Activated CD4-positive, alpha-beta T cell treated with anti-CD3 and anti-CD28 coated beads, Interleukin-2, amount 50 U/mL, for 16 hours (primary cell): ENCODE data around the gene UBN1.

Experiments used
- DNase-seq: peaks from one replicate; pipeline ENCODE4 v3.0.0-alpha.2; 2020

The UBN1 gene, protein sequence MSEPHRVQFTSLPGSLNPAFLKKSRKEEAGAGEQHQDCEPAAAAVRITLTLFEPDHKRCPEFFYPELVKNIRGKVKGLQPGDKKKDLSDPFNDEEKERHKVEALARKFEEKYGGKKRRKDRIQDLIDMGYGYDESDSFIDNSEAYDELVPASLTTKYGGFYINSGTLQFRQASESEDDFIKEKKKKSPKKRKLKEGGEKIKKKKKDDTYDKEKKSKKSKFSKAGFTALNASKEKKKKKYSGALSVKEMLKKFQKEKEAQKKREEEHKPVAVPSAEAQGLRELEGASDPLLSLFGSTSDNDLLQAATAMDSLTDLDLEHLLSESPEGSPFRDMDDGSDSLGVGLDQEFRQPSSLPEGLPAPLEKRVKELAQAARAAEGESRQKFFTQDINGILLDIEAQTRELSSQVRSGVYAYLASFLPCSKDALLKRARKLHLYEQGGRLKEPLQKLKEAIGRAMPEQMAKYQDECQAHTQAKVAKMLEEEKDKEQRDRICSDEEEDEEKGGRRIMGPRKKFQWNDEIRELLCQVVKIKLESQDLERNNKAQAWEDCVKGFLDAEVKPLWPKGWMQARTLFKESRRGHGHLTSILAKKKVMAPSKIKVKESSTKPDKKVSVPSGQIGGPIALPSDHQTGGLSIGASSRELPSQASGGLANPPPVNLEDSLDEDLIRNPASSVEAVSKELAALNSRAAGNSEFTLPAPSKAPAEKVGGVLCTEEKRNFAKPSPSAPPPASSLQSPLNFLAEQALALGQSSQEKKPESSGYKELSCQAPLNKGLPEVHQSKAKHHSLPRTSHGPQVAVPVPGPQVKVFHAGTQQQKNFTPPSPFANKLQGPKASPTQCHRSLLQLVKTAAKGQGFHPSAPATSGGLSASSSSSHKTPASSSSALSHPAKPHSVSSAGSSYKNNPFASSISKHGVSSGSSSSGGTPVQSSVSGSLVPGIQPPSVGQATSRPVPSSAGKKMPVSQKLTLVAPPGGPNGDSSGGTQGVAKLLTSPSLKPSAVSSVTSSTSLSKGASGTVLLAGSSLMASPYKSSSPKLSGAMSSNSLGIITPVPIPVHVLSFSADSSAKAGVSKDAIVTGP (N-terminal part only)

DNA sequence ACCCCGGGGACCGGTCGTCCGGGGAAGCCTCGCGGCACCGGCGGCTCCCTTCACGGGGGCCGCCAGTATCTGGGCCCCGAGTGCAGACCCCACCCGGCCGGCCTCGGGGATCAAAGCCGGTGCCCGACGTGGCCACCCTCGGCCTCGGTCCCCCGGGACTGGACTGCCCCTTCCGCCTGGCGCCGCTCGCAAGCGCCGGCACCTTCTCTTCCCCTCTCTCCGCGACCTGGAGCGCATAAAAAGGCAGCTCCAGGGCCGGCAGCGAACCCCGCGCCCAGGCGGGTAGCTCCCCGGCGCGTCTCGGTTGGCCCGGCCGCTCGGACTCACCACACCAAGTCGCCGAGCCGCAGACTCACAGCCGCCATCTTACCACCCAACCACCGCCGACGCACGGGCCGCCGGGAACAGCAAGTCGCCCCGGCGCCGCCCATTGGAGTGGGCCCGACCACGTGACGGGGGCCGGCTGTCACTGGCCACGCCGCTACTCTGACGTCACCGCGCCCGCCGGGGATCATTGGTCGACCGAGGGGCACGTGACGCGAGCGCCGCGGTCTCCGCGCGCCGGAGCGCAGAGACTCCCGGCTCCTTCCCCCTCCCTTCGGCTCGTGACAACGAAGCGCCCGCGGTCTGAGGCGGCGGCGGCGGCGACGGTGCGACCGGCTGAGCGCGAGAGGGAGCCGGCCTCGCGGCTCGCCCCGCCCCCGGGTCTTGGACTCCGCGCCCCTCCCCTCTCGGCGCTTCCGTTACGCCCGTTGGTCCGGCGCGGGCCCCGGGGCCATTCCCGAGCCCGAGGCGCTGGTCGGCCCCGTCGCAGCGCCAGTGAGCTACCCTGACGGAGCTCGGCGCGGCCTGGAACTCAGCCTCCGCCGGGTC, at the start of gene UBN1, which contains the start of gene GLYR1:
UBN1 (plus strand) TSS at position 581 of the 873 bp plus-strand sequence. CDS start 5,437 bp downstream, outside the sequence.
GLYR1 (minus strand) TSS at position 388 of the 873 bp plus-strand sequence; CDS start at position 365, 23 bp downstream.
- peak; percentile 99 for DNase-seq

- no peak for DNase-seq
Measured at GRCh38 chr16:4797805-4798252, 49.5 kb upstream of the UBN1 start.

DNA sequence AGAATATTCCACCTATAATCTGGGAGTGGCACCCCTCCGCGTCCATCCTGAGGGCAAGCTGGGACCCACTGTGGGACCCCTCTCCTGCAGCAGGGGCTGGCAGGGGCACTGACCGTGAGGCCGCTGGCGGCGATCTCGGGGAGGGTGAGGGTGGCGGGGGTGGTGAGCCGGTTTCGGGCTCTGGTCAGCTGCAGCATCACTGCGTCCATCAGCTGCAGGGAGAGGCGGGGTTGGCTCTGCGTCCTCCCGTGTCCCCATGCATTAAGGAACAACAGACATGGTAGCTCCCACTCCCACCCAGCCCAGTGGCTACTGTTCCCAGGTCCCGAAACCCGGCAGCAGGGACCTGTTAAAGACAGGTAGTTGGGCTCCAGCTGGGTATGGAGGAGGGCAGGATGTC, 48.8 kb upstream of the UBN1 start:
- no peak for DNase-seq

DNA sequence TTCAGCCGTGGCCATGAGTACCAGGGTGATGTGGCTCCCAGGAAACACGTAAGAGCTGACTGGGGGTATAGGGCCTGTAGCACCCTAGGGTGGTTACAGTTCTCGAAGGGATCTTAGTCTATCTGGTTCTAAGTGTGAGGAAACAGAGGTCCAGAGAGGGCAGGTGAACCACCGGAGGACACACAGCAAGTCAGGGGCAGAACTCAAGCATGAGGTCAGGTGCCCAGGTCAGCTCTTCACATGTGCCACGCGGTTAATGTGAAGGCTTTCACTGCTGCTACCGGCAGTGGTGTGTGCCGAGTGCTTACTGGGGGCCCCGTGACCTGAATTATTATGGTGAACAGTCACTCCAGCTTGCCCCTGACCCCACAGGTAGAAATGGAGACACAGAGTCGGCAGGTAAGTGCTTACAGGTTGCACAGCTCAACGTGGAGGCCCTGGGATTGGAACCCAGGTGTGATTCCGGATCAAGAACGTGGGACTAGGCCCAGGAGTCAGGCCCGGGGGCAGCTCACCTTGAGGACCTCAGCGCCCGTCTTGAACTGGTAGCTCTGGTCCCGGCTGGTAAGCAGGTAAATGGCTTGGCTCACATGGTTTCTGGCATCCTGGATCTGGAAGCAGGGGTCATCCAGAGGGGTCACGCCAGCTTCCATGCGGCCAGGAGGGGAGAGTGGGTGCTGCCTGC, 48.0 kb upstream of the UBN1 start:
- DNase-seq: no peak

- no peak for DNase-seq
Measured at GRCh38 chr16:4800290-4801041, 46.8 kb upstream of the UBN1 start.

DNA sequence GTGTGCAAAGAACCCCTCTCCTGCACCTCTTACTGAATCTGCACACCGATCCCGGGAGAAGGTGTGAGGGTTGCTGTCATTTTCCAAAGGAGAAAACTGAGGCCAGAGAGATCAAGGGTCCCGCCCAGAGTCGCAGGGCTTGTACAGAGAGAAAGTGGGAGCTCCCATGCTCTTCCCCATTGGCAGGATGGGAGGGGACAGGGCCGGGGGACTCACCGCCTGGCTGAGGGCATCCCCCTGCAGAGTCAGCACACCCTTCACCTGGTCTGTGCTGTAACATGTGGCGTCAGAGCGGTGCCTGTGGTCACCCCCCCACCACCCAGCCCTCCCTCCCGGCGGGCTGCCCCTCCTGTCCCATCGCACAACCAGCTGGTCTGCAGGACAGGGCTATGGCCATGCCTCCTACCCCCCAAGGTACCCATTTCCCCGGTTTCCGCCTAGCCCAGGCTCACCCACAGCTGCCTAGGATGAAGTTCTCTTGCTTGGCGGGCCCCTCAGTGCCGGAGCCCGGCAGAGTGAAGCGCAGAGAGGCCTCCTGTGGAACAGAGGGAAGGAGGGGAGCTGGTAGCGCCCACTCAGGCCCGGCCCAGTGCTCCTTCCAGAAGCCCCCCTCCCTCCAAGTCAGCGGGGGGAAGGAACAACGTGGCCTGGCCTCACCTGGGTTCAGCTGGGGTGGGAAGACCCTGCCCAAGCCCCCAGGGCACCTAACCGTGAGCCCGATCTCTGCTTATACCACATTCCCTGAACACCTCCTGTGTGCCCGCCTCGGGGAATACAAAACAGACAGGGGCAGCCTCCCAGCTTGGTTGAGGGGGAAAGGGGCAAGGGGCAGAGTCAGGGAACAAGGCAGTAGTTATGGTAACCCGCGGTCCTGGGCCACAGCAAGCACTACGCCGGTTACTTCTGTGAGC, 46.0 kb upstream of the UBN1 start:
- DNase-seq: no peak

- DNase-seq: peak; percentile 70
Measured at GRCh38 chr16:4801962-4802658, 45.2 kb upstream of the UBN1 start, which contains the start of gene ROGDI. Gene ROGDI, minus strand, starts transcription at chr16:4802633. Its CDS starts 62 bp downstream, at chr16:4802571.

DNA sequence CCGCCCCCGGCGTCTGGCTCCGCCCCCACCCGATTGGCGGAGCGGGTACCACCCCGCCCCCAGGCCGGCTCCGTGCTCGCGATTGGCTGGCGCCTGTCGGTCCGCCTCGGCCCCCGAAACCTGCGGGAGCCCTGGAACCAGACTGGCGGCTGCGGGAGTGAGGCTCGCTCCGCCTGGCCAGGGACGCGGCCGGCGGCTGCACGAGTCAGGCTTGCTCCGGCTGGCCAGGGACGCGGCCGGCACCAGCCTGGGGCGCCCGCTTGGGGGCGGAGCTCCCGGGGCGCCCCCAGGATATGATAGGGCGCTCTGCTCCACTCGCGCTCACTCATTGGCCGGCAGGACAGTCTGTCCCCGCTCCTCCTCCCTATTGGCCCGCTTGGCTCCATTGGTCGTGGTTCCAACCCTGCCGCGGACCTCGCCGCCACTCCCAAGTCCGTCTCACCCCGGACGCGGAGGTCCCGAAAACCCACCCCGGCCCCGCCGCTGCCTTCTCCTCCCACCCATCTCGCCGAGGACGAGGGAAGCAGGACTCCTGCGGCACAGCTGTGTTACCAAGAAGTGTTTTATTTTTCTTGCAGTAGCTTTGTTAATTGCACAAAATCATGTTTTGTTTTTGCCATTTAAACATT, 44.5 kb upstream of the UBN1 start:
- peak; percentile 91 for DNase-seq

DNA sequence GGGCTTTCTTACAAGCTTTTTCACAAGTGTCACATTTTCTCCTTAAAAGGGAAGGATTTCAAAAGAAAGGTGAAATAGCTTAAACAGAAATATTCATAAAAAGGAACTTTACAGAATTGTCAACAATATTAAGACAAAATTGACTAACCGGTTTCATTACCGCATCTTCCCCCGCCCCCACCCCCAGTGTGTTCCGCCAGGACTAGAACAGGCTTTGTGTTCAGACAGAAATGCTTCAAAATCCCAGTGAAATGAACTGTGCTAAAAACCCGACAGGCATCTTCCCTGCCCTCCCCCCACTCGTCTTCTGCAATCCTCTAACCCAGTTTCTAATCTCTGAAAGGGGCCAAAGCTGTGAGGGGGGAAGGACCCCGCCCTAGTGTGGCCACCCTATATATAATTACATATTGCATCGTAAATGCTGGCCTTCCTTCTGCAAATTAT, 43.9 kb upstream of the UBN1 start:
- DNase-seq: no peak

DNA sequence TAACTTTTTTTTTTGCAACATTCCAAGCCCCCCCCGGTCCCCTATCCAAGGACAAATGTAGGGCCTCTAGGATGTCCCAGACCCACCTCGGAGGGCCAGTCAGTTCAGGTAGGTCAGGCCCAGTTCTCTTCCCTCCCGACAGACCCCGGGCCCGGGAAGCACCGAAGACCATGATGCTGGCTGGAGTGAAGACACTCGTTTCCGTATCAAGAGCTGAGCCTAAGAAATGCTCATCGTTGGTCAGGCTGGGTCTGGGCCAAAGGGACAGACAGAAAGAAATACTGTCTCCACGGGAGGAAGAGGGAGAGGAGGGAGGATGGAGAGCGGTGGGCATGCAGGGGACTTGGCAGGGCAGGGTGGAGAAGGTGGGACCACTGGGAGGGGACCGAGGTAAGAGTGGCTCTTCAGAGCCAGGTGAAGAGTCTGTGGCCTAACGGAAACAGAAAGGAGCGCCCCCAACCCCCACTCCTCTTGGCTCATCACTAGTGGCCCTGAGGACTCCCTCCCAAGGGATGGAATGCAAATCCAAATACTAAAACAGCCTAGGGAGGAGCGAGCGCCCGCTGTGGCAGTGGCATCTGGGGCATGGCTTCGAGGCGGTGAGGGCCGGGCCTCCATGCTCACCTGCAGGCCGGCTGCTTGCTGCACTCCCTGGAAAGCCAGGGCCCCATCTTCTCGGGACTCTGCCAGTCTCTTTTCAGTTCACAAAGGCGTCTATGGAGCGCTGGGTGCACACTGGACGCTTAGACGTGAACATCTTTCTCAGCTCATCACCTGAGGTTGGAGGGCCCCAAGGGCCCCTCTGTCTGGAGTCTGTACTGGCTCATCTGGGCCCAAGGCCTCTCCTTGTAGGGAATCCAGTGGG, 43.2 kb upstream of the UBN1 start:
- no peak for DNase-seq

- DNase-seq: no peak
Measured at GRCh38 chr16:4805231-4805630, 42.0 kb upstream of the UBN1 start.

GRCh38 chr16:4806280-4806679, 41.0 kb upstream of the UBN1 start:
- DNase-seq: no peak

- DNase-seq: no peak
Measured at GRCh38 chr16:4811242-4811641, 36.0 kb upstream of the UBN1 start.

DNA sequence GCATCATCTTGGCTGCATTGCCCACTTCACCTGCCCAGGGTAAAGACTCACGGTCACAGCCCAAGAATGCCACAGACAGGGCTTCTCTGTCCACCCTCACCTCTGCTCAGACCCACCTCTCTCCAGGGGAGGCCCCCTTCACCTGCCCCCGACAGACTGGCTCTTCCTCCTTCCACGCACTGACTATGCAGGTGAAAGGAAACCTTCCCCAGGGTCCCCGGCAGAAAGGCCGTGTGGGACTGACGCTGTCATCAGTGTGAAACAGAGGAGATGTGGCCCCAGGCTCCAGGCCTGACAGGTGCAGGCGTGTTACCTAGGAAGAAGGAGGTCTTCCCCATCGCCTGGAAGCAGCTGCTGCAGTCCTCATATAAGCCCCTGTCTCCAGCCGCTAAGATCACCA, 35.5 kb upstream of the UBN1 start:
- DNase-seq: no peak

- no peak for DNase-seq
Measured at GRCh38 chr16:4813251-4814003, 33.9 kb upstream of the UBN1 start.

DNA sequence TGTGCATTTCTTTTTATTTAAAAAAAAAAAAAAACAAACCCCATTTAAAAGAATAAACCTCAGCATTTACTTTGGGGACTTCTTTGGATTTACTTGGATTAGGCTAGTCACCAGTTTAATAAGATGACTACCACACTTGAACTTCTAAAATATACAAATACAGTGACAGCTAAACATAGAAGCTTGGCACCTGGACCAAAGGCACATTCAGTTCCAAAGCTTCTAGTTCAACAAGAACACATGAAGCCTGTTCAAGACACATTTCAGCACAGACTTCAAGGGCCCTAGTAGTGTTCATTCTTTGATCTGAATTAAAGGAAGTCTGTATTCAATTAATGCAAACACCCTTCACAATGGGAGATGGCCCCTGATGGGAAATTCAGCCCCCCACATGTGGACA, 33.2 kb upstream of the UBN1 start:
- no peak for DNase-seq
